H1 (cell line): ENCODE results near the gene LANCL2. TPM values are rescaled to one million over a fixed set of nuclear protein-coding genes. Genes with fewer than 3 reads are reported as not detected.

ENCODE experiments used
- CTCF ChIA-PET: fragments of 300-600 bp; sonication (Branson Sonifier 250); formaldehyde crosslinking; loops from one replicate; lab custom pipeline; 2021; ENCODE audit not compliant: partially characterized antibody; lab: Charles Lee
- POLR2A ChIA-PET: fragments of 300-600 bp; sonication (Branson Sonifier 250); formaldehyde crosslinking; loops from one replicate; lab custom pipeline; 2021; ENCODE audit warnings: inconsistent platforms; ENCODE audit not compliant: partially characterized antibody; lab: Charles Lee
- DNase-seq, 2 experiments: peaks; one replicate each; pipeline versions ENCODE4 v3.0.0 to v3.0.0-alpha.2; 2010 to 2022; ENCODE audit warnings: low spot score in 2 of 2, low read depth in 1 of 2, mixed read lengths in 1 of 2
- FAIRE-seq: peaks from 2 replicates; lab custom pipeline; 2011; peaks lifted over from hg19 to GRCh38; lab: Jason Lieb, UNC
- H2AFZ ChIP-seq: 2 replicates; pipeline ENCODE4 v1.8.1; 2012; ENCODE audit warnings: low read length, inconsistent platforms
- H2AK5ac ChIP-seq: 2 replicates; pipeline ENCODE4 v1.6.1; 2013; ENCODE audit warnings: low read depth, low read length
- H2BK120ac ChIP-seq: replicated peaks from 2 replicates; pipeline ENCODE3; 2013; ENCODE audit warnings: low read depth, low read length, inconsistent platforms
- H2BK12ac ChIP-seq: 2 replicates; pipeline ENCODE4 v1.6.1; 2013; ENCODE audit warnings: low read depth, low read length
- H2BK15ac ChIP-seq: 2 replicates; pipeline ENCODE4 v1.6.1; 2013; ENCODE audit warnings: low read length
- H2BK20ac ChIP-seq: 2 replicates; pipeline ENCODE4 v1.6.1; 2013; ENCODE audit warnings: low read length
- H2BK5ac ChIP-seq: 2 replicates; pipeline ENCODE4 v1.6.1; 2013; ENCODE audit warnings: low read depth, low read length
- H3K14ac ChIP-seq: 2 replicates; pipeline ENCODE4 v1.6.1; 2013; ENCODE audit warnings: inconsistent platforms; ENCODE audit not compliant: insufficient read length
- H3K18ac ChIP-seq: 2 replicates; pipeline ENCODE4 v1.6.1; 2013; ENCODE audit warnings: low read length; ENCODE audit errors: extremely low read depth
- H3K23ac ChIP-seq: 2 replicates; pipeline ENCODE4 v1.6.1; 2013; ENCODE audit warnings: inconsistent platforms; ENCODE audit not compliant: insufficient read length
- H3K23me2 ChIP-seq: 2 replicates; pipeline ENCODE4 v1.6.1; 2013; ENCODE audit warnings: low read depth, low read length
- H3K27ac ChIP-seq: 2 replicates; pipeline ENCODE4 v1.6.1; 2011; ENCODE audit warnings: low read depth, low read length, inconsistent platforms
- H3K27me3 ChIP-seq, 4 experiments: replicated peaks in 1 of 4; 1 replicate in 1 of 4; 2 replicates in 3 of 4; pipeline versions ENCODE4 v1.6.1 to v1.8.1; 2011 to 2013; ENCODE audit warnings: low read length in 3 of 4, mild to moderate bottlenecking in 3 of 4, inconsistent platforms in 2 of 4, mixed read lengths in 2 of 4, moderate library complexity in 1 of 4; ENCODE audit not compliant: control insufficient read depth in 3 of 4, insufficient read depth in 3 of 4; ENCODE audit errors: extremely low read depth in 1 of 4
- H3K36me3 ChIP-seq, 4 experiments: 2 replicates each; pipeline versions ENCODE4 v1.6.1 to v1.8.1; 2011 to 2013; ENCODE audit warnings: mild to moderate bottlenecking in 4 of 4, low read length in 3 of 4, moderate library complexity in 2 of 4, control low read depth in 1 of 4, inconsistent platforms in 1 of 4; ENCODE audit not compliant: insufficient read depth in 4 of 4, control insufficient read depth in 2 of 4
- H3K4ac ChIP-seq: replicated peaks from 2 replicates; pipeline ENCODE3; 2013; ENCODE audit warnings: low read length, low read depth, mixed read lengths, inconsistent platforms; ENCODE audit not compliant: insufficient read length
- H3K4me1 ChIP-seq, 4 experiments: replicated peaks in 1 of 4; 1 replicate in 1 of 4; 2 replicates in 3 of 4; pipeline versions ENCODE4 v1.6.1 to v1.8.1; 2011 to 2013; ENCODE audit warnings: low read length in 3 of 4, inconsistent platforms in 2 of 4, mixed read lengths in 1 of 4; ENCODE audit not compliant: insufficient read depth in 4 of 4, control insufficient read depth in 3 of 4
- H3K4me2 ChIP-seq, 2 experiments: 2 replicates each; pipeline versions ENCODE4 v1.6.1 to v1.8.1; 2011 to 2013; ENCODE audit warnings: low read depth in 2 of 2, low read length in 2 of 2, control low read depth in 1 of 2, inconsistent platforms in 1 of 2, mild to moderate bottlenecking in 1 of 2; ENCODE audit not compliant: insufficient read depth in 1 of 2
- H3K4me3 ChIP-seq, 4 experiments: fragments of 200-600, 300-600 bp in 1 of 4; sonication (generic), shearing (Covaris generic), sonication (Bioruptor Twin) in 1 of 4; 2 replicates each; pipeline versions ENCODE4 v1.5.1 to v1.8.1; 2011 to 2016; ENCODE audit warnings: low read length in 4 of 4, low read depth in 3 of 4, control low read depth in 2 of 4, inconsistent platforms in 2 of 4, mild to moderate bottlenecking in 2 of 4, mixed read lengths in 1 of 4, moderate library complexity in 1 of 4; ENCODE audit not compliant: insufficient read depth in 2 of 4; ENCODE audit errors: extremely low read depth in 1 of 4
- H3K56ac ChIP-seq: replicated peaks from 2 replicates; pipeline ENCODE3; 2013; ENCODE audit warnings: low read depth, mild to moderate bottlenecking, mixed read lengths, low read length, inconsistent platforms; ENCODE audit not compliant: insufficient read length
- H3K79me1 ChIP-seq: 2 replicates; pipeline ENCODE4 v1.6.1; 2013; ENCODE audit warnings: low read depth, low read length, control low read depth
- H3K79me2 ChIP-seq, 2 experiments: 2 replicates each; pipeline versions ENCODE4 v1.6.1 to v1.8.1; 2012 to 2013; ENCODE audit warnings: low read length in 2 of 2, mild to moderate bottlenecking in 2 of 2, inconsistent platforms in 1 of 2; ENCODE audit not compliant: insufficient read depth in 2 of 2, control insufficient read depth in 1 of 2
- H3K9ac ChIP-seq, 4 experiments: replicated peaks in 1 of 4; 1 replicate in 1 of 4; 2 replicates in 3 of 4; pipeline versions ENCODE4 v1.6.1 to v1.8.1; 2011 to 2013; ENCODE audit warnings: low read depth in 3 of 4, low read length in 3 of 4, control low read depth in 2 of 4, mild to moderate bottlenecking in 2 of 4, moderate library complexity in 2 of 4, inconsistent platforms in 1 of 4; ENCODE audit errors: extremely low read depth in 1 of 4
- H3K9me3 ChIP-seq, 2 experiments: 2 replicates each; pipeline versions ENCODE4 v1.6.1 to v1.8.1; 2012 to 2013; ENCODE audit warnings: mild to moderate bottlenecking in 2 of 2, moderate library complexity in 2 of 2, control low read depth in 1 of 2, inconsistent platforms in 1 of 2, low read depth in 1 of 2, low read length in 1 of 2, mixed read lengths in 1 of 2; ENCODE audit not compliant: insufficient read depth in 2 of 2
- H4K20me1 ChIP-seq, 2 experiments: replicated peaks in 1 of 2; 2 replicates each; pipeline versions ENCODE3 to v1.8.1; 2011 to 2013; ENCODE audit warnings: inconsistent platforms in 2 of 2, low read length in 2 of 2, mild to moderate bottlenecking in 1 of 2; ENCODE audit not compliant: insufficient read depth in 2 of 2, control insufficient read depth in 1 of 2
- H4K5ac ChIP-seq: 2 replicates; pipeline ENCODE4 v1.6.1; 2013; ENCODE audit warnings: low read length, low read depth, mixed read lengths, inconsistent platforms; ENCODE audit not compliant: insufficient read length
- H4K8ac ChIP-seq: 2 replicates; pipeline ENCODE4 v1.8.0; 2013; ENCODE audit warnings: mild to moderate bottlenecking, moderate library complexity, low read length, inconsistent platforms; ENCODE audit not compliant: insufficient read depth; ENCODE audit errors: extremely low read depth
- H4K91ac ChIP-seq: replicated peaks from 2 replicates; pipeline ENCODE3; 2013; ENCODE audit warnings: low read length, mixed read lengths, inconsistent platforms; ENCODE audit not compliant: insufficient read length
- ATF3 ChIP-seq: IDR thresholded peaks from 2 replicates; pipeline ENCODE4 v1.6.1; 2011; ENCODE audit warnings: low read depth, mild to moderate bottlenecking, low read length; ENCODE audit not compliant: insufficient read depth
- CTCF ChIP-seq, 3 experiments: IDR thresholded peaks; 1 replicate in 2 of 3; 2 replicates in 1 of 3; pipeline versions ENCODE4 v1.5.1 to v1.6.1; 2011; ENCODE audit warnings: low read length in 3 of 3, mild to moderate bottlenecking in 3 of 3, inconsistent platforms in 2 of 3, low read depth in 1 of 3, moderate library complexity in 1 of 3; ENCODE audit not compliant: insufficient read depth in 1 of 3; ENCODE audit errors: control extremely low read depth in 1 of 3
- E2F6 ChIP-seq: IDR thresholded peaks from 2 replicates; pipeline ENCODE4 v1.6.1; 2012; ENCODE audit warnings: inconsistent platforms
- KDM1A ChIP-seq: fragments of 200-600, 300-600 bp; sonication (generic); IDR thresholded peaks from 2 replicates; pipeline ENCODE4 v1.7.1; 2016; ENCODE audit warnings: mild to moderate bottlenecking, low read length, borderline replicate concordance
- MAX ChIP-seq: IDR thresholded peaks from 2 replicates; pipeline ENCODE4 v1.6.1; 2012; ENCODE audit warnings: inconsistent platforms
- POLR2A ChIP-seq, 2 experiments: IDR thresholded peaks; 1 replicate in 1 of 2; 2 replicates in 1 of 2; pipeline ENCODE4 v1.6.1; 2011; ENCODE audit warnings: low read depth in 2 of 2, low read length in 2 of 2, mild to moderate bottlenecking in 2 of 2; ENCODE audit errors: control extremely low read depth in 1 of 2
- RAD21 ChIP-seq, 2 experiments: IDR thresholded peaks in 1 of 2; conservative IDR thresholded peaks in 1 of 2; 2 replicates each; pipeline ENCODE4 v1.6.1; 2011; ENCODE audit warnings: low read depth in 2 of 2, low read length in 2 of 2, improper control_type of control experiment in 1 of 2, inconsistent platforms in 1 of 2, mild to moderate bottlenecking in 1 of 2, moderate library complexity in 1 of 2
- RFX5 ChIP-seq: IDR thresholded peaks from 2 replicates; pipeline ENCODE4 v1.6.1; 2011; ENCODE audit warnings: low read depth, low read length, improper control_type of control experiment, borderline replicate concordance
- YY1 ChIP-seq: IDR thresholded peaks from 2 replicates; pipeline ENCODE4 v1.6.1; 2011; ENCODE audit warnings: low read depth, mild to moderate bottlenecking, low read length
- WGBS, 2 experiments: shearing (Covaris generic) in 1 of 2; methylation state at CpG; one replicate each; pipeline versions ENCODE4 v1.1.6 to v1.1.7; 2013 to 2015; ENCODE audit warnings: low lambda C conversion rate in 2 of 2, mixed read lengths in 2 of 2, inconsistent platforms in 1 of 2, low coverage in 1 of 2, missing lambda C conversion rate in 1 of 2; ENCODE audit not compliant: insufficient replicate concordance in 2 of 2, insufficient coverage in 1 of 2, insufficient read length in 1 of 2; ENCODE audit errors: extremely low coverage in 1 of 2, missing lambda C conversion rate in 1 of 2; 5-methylcytosine and 5-hydroxymethylcytosine counted together
- polyA plus RNA-seq, 7 experiments: library from polyadenylated mRNA; depleted of rRNA in 3 of 7; stranded (reverse) in 5 of 7; unstranded in 2 of 7; fragments of >200 nt in 5 of 7; fragments of 200-250 nt in 2 of 7; gene quantifications; 1 replicate in 5 of 7; 2 replicates in 1 of 7; 4 replicates in 1 of 7; pipeline versions ENCODE4 v1.2.1 to v1.2.3, GENCODE V29; 2011 to 2013; ENCODE audit warnings: missing spikeins in 2 of 7, mixed read lengths in 2 of 7
- total RNA-seq: library from RNA; stranded (reverse); fragmentation: NEBNext Ultra II Directional; extraction: Animal tissue kit (Norgen Biotek cat#: 25700); gene quantifications from 2 replicates; pipeline ENCODE4 v1.2.1, GENCODE V29; 2021

Gene LANCL2
- total and polyA plus RNA-seq, 2 of the 8 experiments (the other 6 are each of a cell fraction or from before 2014, with no cell fraction given), result 9.2 to 9.5 TPM

- H2AK5ac ChIP-seq, result no peak overlapping the region
- H3K56ac ChIP-seq, result no peak overlapping the region
- no peaks in the 10 kb centered on the region for H3K79me1 ChIP-seq
- no peak overlapping the region for H2BK120ac ChIP-seq
- H3K4me3 ChIP-seq, result no peak overlapping the region
- H3K4ac ChIP-seq, result no peak overlapping the region
- H3K27me3 ChIP-seq, result no peaks in the 10 kb centered on the region
- H3K23ac ChIP-seq, result no peak overlapping the region
- no peak for DNase-seq
- H2BK20ac ChIP-seq, result no peak overlapping the region
- POLR2A ChIA-PET, result interaction anchor here (1.0 kb wide), 1 partner anchor 90 kb away, joined by 3 read pairs; no protein-coding TSS in a partner anchor
- H3K18ac ChIP-seq, result no peak overlapping the region
- H2BK12ac ChIP-seq, result no peak overlapping the region
- no peaks in the 10 kb centered on the region; a peak in 1 of 4 replicates for H3K9me3 ChIP-seq
- H2BK5ac ChIP-seq, result no peak overlapping the region
- H3K14ac ChIP-seq, result no peak overlapping the region
- no peak overlapping the region for H3K27ac ChIP-seq
- TF ChIP-seq ATF3, result no peak
- no peak for TF ChIP-seq RFX5
- no peak for TF ChIP-seq MAX
- TF ChIP-seq KDM1A, result no peak
- TF ChIP-seq E2F6, result no peak
- no peak for TF ChIP-seq RAD21 (IDR thresholded peaks at IDR 0.05 in 1 of 2, conservative IDR thresholded peaks at IDR 0.05 in 1 of 2; ENCODE audit: low read depth in 2 of 2, low read length in 2 of 2)
- TF ChIP-seq YY1, result no peak
- TF ChIP-seq CTCF (IDR thresholded peaks at IDR 0.05; ENCODE audit: control extremely low read depth in 1 of 3, insufficient read depth in 1 of 3, low read depth in 1 of 3, low read length in 3 of 3), result no peak
- no peak for TF ChIP-seq POLR2A (IDR thresholded peaks at IDR 0.05; ENCODE audit: control extremely low read depth in 1 of 2, low read depth in 2 of 2, low read length in 2 of 2)
- no peak overlapping the region for H4K91ac ChIP-seq
- no peaks in the 10 kb centered on the region for H4K20me1 ChIP-seq
- no peak overlapping the region for H4K5ac ChIP-seq
- CTCF ChIA-PET, result interaction anchor here (0.6 to 5.2 kb wide), 18 partner anchors 9 to 883 kb away, joined by 3 to 23 read pairs (median 4); no protein-coding TSS in a partner anchor
- H2AFZ ChIP-seq, result no peak overlapping the region
- H3K4me1 ChIP-seq, result peaks cover 0 to 2% (median 0%) of the 10 kb centered on the region in 4 experiments; a peak in 1 of 7 replicates
- FAIRE-seq, result no peak
- WGBS, 2 experiments, result 87% methylated on average over 3 of the region's 3 CpGs; no CpG with 5 or more reads in 1 of the 2 experiments
- H3K4me2 ChIP-seq, result no peak overlapping the region
- H4K8ac ChIP-seq, result no peak overlapping the region
- H2BK15ac ChIP-seq, result no peak overlapping the region
- H3K79me2 ChIP-seq, result no peaks in the 10 kb centered on the region
- no peak overlapping the region for H3K9ac ChIP-seq
- no peaks in the 10 kb centered on the region for H3K23me2 ChIP-seq
- H3K36me3 ChIP-seq, result no peaks in the 10 kb centered on the region
Measured at GRCh38 chr7:55432506-55432905, 67.4 kb downstream of the LANCL2 start.
